SK-N-SH treated with all-trans-retinoic acid at 6 μM for 48 hours (cell line): ENCODE measurements around the gene ANO10.

Experiments
- ATAC-seq: fragments of 200-7000 bp; cut with Tn5 transposase; 3 replicates; pipeline ENCODE4 v1.9.1; 2020; ENCODE audit warnings: mild to moderate bottlenecking, moderate library complexity
- BACH2 ChIP-seq: fragments of 250-450 bp; sonication (Bioruptor Pico); IDR thresholded peaks from 2 replicates; pipeline ENCODE4 v1.9.0; 2021; ENCODE audit warnings: mild to moderate bottlenecking, borderline replicate concordance
- CREB5 ChIP-seq: fragments of 250-450 bp; sonication (Bioruptor Pico); IDR thresholded peaks from 2 replicates; pipeline ENCODE4 v1.5.1; 2020; ENCODE audit warnings: low read depth, mild to moderate bottlenecking, moderate library complexity
- CSDC2 ChIP-seq: fragments of 250-450 bp; sonication (Bioruptor Pico); IDR thresholded peaks from 2 replicates; pipeline ENCODE4 v1.5.0; 2020; ENCODE audit warnings: mild to moderate bottlenecking, moderate library complexity
- CSRNP3 ChIP-seq: fragments of 250-450 bp; sonication (Bioruptor Pico); IDR thresholded peaks from 2 replicates; pipeline ENCODE4 v1.5.1; 2021; ENCODE audit warnings: mild to moderate bottlenecking, moderate library complexity
- ESRRG ChIP-seq: fragments of 250-450 bp; sonication (Bioruptor Pico); IDR thresholded peaks from 2 replicates; pipeline ENCODE4 v1.6.1; 2021; ENCODE audit warnings: mild to moderate bottlenecking
- GLIS3 ChIP-seq: fragments of 250-450 bp; sonication (Bioruptor Pico); IDR thresholded peaks from 2 replicates; pipeline ENCODE4 v1.5.0; 2020; ENCODE audit warnings: mild to moderate bottlenecking, moderate library complexity
- ISL1 ChIP-seq: fragments of 250-450 bp; sonication (Bioruptor Pico); IDR thresholded peaks from 2 replicates; pipeline ENCODE4 v2.1.2; 2022; ENCODE audit warnings: mild to moderate bottlenecking, moderate library complexity
- OSR1 ChIP-seq: fragments of 250-450 bp; sonication (Bioruptor Pico); IDR thresholded peaks from 2 replicates; pipeline ENCODE4 v1.8.0; 2022; ENCODE audit warnings: moderate library complexity, mild to moderate bottlenecking, inconsistent platforms
- PATZ1 ChIP-seq: fragments of 250-450 bp; sonication (Bioruptor Pico); IDR thresholded peaks from 2 replicates; pipeline ENCODE4 v1.8.0; 2020; ENCODE audit warnings: mild to moderate bottlenecking, moderate library complexity, borderline replicate concordance
- POU6F1 ChIP-seq: fragments of 250-450 bp; sonication (Bioruptor Pico); IDR thresholded peaks from 2 replicates; pipeline ENCODE4 v1.8.0; 2021; ENCODE audit warnings: low read depth, mild to moderate bottlenecking, moderate library complexity, borderline replicate concordance
- PPARA ChIP-seq: fragments of 250-450 bp; sonication (Bioruptor Pico); IDR thresholded peaks from 2 replicates; pipeline ENCODE4 v1.5.0; 2020; ENCODE audit warnings: mild to moderate bottlenecking, borderline replicate concordance
- RARB ChIP-seq: fragments of 250-450 bp; sonication (Bioruptor Pico); IDR thresholded peaks from 2 replicates; pipeline ENCODE4 v1.8.0; 2021; ENCODE audit warnings: mild to moderate bottlenecking, moderate library complexity
- TCF4 ChIP-seq: fragments of 250-450 bp; sonication (Bioruptor Pico); IDR thresholded peaks from 2 replicates; pipeline ENCODE4 v1.8.0; 2021; ENCODE audit warnings: mild to moderate bottlenecking, moderate library complexity, borderline replicate concordance
- TOX ChIP-seq: fragments of 250-450 bp; sonication (Bioruptor Pico); IDR thresholded peaks from 2 replicates; pipeline ENCODE4 v1.8.0; 2021; ENCODE audit warnings: mild to moderate bottlenecking, moderate library complexity, borderline replicate concordance
- TSHZ2 ChIP-seq: fragments of 250-450 bp; sonication (Bioruptor Pico); IDR thresholded peaks from 2 replicates; pipeline ENCODE4 v1.5.0; 2020; ENCODE audit warnings: mild to moderate bottlenecking, moderate library complexity
- ZC3H10 ChIP-seq: fragments of 250-450 bp; sonication (Bioruptor Pico); IDR thresholded peaks from 2 replicates; pipeline ENCODE4 v1.5.1; 2021; ENCODE audit warnings: mild to moderate bottlenecking, moderate library complexity
- ZFP3 ChIP-seq: fragments of 250-450 bp; sonication (Bioruptor Pico); IDR thresholded peaks from 2 replicates; pipeline ENCODE4 v1.5.0; 2020; ENCODE audit warnings: mild to moderate bottlenecking, moderate library complexity
- ZFP30 ChIP-seq: fragments of 450-650 bp; formaldehyde crosslinking; IDR thresholded peaks from 2 replicates; pipeline ENCODE4 v1.5.0; 2022; ENCODE audit warnings: mild to moderate bottlenecking, moderate library complexity
- ZNF565 ChIP-seq: fragments of 450-650 bp; formaldehyde crosslinking; conservative IDR thresholded peaks from 2 replicates; pipeline ENCODE4 v1.5.0; 2020; ENCODE audit warnings: low read depth, mild to moderate bottlenecking, moderate library complexity
- ZNF70 ChIP-seq: fragments of 450-650 bp; formaldehyde crosslinking; IDR thresholded peaks from 2 replicates; pipeline ENCODE4 v1.5.0; 2020; ENCODE audit warnings: mild to moderate bottlenecking, moderate library complexity
- ZNF8 ChIP-seq: fragments of 450-650 bp; formaldehyde crosslinking; IDR thresholded peaks from 2 replicates; pipeline ENCODE4 v1.5.0; 2020; ENCODE audit warnings: mild to moderate bottlenecking, moderate library complexity

Gene ANO10

GRCh38 chr3:43410592-43410991, 211.2 kb downstream of the ANO10 start:
- TF ChIP-seq PATZ1 (CRISPR knock-in tag), result no peak
- no peak for TF ChIP-seq TSHZ2
- TF ChIP-seq ZNF8, result no peak
- TF ChIP-seq BACH2 (CRISPR knock-in tag), result no peak
- TF ChIP-seq RARB (CRISPR knock-in tag), result no peak
- TF ChIP-seq ESRRG (CRISPR knock-in tag), result no peak
- no peak for TF ChIP-seq OSR1
- no peak for TF ChIP-seq ZNF565 (CRISPR knock-in tag)
- TF ChIP-seq CREB5 (CRISPR knock-in tag), result no peak
- TF ChIP-seq ZC3H10 (CRISPR knock-in tag), result no peak
- ATAC-seq, result no peak

- TF ChIP-seq CSRNP3 (no peak), ZFP3 (no peak), ZFP30 (CRISPR knock-in tag) (no peak), RARB (CRISPR knock-in tag) (no peak), ESRRG (CRISPR knock-in tag) (no peak), ZNF70 (no peak), OSR1 (no peak), ZNF565 (CRISPR knock-in tag) (no peak), PPARA (CRISPR knock-in tag) (no peak), ZC3H10 (CRISPR knock-in tag) (no peak), TSHZ2 (no peak), TCF4 (CRISPR knock-in tag) (no peak), CSDC2 (CRISPR knock-in tag) (no peak), CREB5 (CRISPR knock-in tag) (no peak), BACH2 (CRISPR knock-in tag) (no peak), TOX (no peak), ISL1 (CRISPR knock-in tag) (no peak), PATZ1 (CRISPR knock-in tag) (no peak), POU6F1 (no peak), GLIS3 (CRISPR knock-in tag) (no peak)
- ATAC-seq, result no peak
These were observed 212.3 kb downstream of the ANO10 start for GRCh38 chr3:43409506-43409905.
